H9 (cell line): Measurements from ENCODE around the gene USP3. TPM values are rescaled to one million over a fixed set of nuclear protein-coding genes. Genes with fewer than 3 reads are reported as not detected.

Experiments used
- DNase-seq: peaks from one replicate; pipeline ENCODE4 v3.0.0-alpha.2; 2017
- H2AFZ ChIP-seq: one replicate; pipeline ENCODE4 v1.6.1; 2013; ENCODE audit warnings: mild to moderate bottlenecking, low read length, control low read depth, moderate library complexity
- H2AK5ac ChIP-seq: 2 replicates; pipeline ENCODE4 v1.6.1; 2013; ENCODE audit warnings: low read length, control low read depth, mixed read lengths; ENCODE audit not compliant: insufficient read length
- H2BK120ac ChIP-seq: one replicate; pipeline ENCODE4 v1.6.1; 2013; ENCODE audit warnings: low read depth, mild to moderate bottlenecking, low read length, control low read depth, inconsistent platforms; ENCODE audit not compliant: poor library complexity, severe bottlenecking
- H2BK12ac ChIP-seq: 2 replicates; pipeline ENCODE4 v1.6.1; 2013; ENCODE audit warnings: low read length, control low read depth, mixed read lengths, low read depth; ENCODE audit not compliant: insufficient read length
- H2BK15ac ChIP-seq: 2 replicates; pipeline ENCODE4 v1.6.1; 2013; ENCODE audit warnings: low read depth, low read length, control low read depth
- H2BK20ac ChIP-seq: one replicate; pipeline ENCODE4 v1.6.1; 2013; ENCODE audit warnings: low read depth, mild to moderate bottlenecking, low read length, control low read depth, inconsistent platforms; ENCODE audit not compliant: poor library complexity, severe bottlenecking
- H2BK5ac ChIP-seq: 2 replicates; pipeline ENCODE4 v1.6.1; 2013; ENCODE audit warnings: low read length, control low read depth, mixed read lengths; ENCODE audit not compliant: insufficient read length
- H3K14ac ChIP-seq: 2 replicates; pipeline ENCODE4 v1.6.1; 2013; ENCODE audit warnings: low read length, control low read depth; ENCODE audit not compliant: insufficient read depth
- H3K18ac ChIP-seq: 2 replicates; pipeline ENCODE4 v1.6.1; 2013; ENCODE audit warnings: low read depth, mild to moderate bottlenecking, mixed read lengths, low read length, control low read depth; ENCODE audit not compliant: insufficient read length
- H3K23ac ChIP-seq: 2 replicates; pipeline ENCODE4 v1.6.1; 2013; ENCODE audit warnings: low read length, control low read depth, mixed read lengths, low read depth; ENCODE audit not compliant: insufficient read length
- H3K23me2 ChIP-seq: 2 replicates; pipeline ENCODE4 v1.6.1; 2013; ENCODE audit warnings: low read depth, mild to moderate bottlenecking, mixed read lengths, low read length, control low read depth; ENCODE audit not compliant: insufficient read length, poor library complexity, severe bottlenecking
- H3K27ac ChIP-seq: 2 replicates; pipeline ENCODE4 v1.5.1; 2013; ENCODE audit warnings: low read length, control low read depth, mixed read lengths, low read depth; ENCODE audit not compliant: insufficient read length
- H3K27me3 ChIP-seq: 2 replicates; pipeline ENCODE4 v1.6.1; 2013; ENCODE audit warnings: low read length, control low read depth, inconsistent platforms; ENCODE audit not compliant: insufficient read depth
- H3K4ac ChIP-seq: 2 replicates; pipeline ENCODE4 v1.6.1; 2013; ENCODE audit warnings: low read depth, mild to moderate bottlenecking, control low read depth, inconsistent platforms, low read length, moderate library complexity
- H3K4me1 ChIP-seq: 2 replicates; pipeline ENCODE4 v1.6.1; 2013; ENCODE audit warnings: low read length, control low read depth, inconsistent platforms; ENCODE audit not compliant: insufficient read depth
- H3K4me2 ChIP-seq: 2 replicates; pipeline ENCODE4 v1.6.1; 2013; ENCODE audit warnings: low read length, control low read depth, mixed read lengths; ENCODE audit not compliant: insufficient read length, insufficient read depth
- H3K56ac ChIP-seq: 2 replicates; pipeline ENCODE4 v1.6.1; 2013; ENCODE audit warnings: low read depth, mild to moderate bottlenecking, mixed read lengths, low read length, control low read depth; ENCODE audit not compliant: insufficient read length
- H3K79me1 ChIP-seq: 2 replicates; pipeline ENCODE4 v1.6.1; 2013; ENCODE audit warnings: low read depth, mild to moderate bottlenecking, moderate library complexity, low read length, control low read depth, inconsistent platforms; ENCODE audit not compliant: insufficient read depth, poor library complexity, severe bottlenecking
- H3K79me2 ChIP-seq: 2 replicates; pipeline ENCODE4 v1.6.1; 2013; ENCODE audit warnings: low read length, control low read depth, inconsistent platforms; ENCODE audit not compliant: insufficient read depth
- H3K9ac ChIP-seq: 2 replicates; pipeline ENCODE4 v1.6.1; 2013; ENCODE audit warnings: low read length, control low read depth, mixed read lengths; ENCODE audit not compliant: insufficient read length; ENCODE audit errors: extremely low read depth
- H3K9me3 ChIP-seq: one replicate; pipeline ENCODE4 v1.6.1; 2013; ENCODE audit warnings: low read depth, low read length, inconsistent platforms; ENCODE audit not compliant: control insufficient read depth
- H3T11ph ChIP-seq: one replicate; pipeline ENCODE4 v1.6.1; 2013; ENCODE audit warnings: mild to moderate bottlenecking, low read length, control low read depth, inconsistent platforms
- H4K20me1 ChIP-seq: one replicate; pipeline ENCODE4 v1.6.1; 2013; ENCODE audit not compliant: control insufficient read depth, insufficient read length, insufficient read depth
- H4K5ac ChIP-seq: 2 replicates; pipeline ENCODE4 v1.6.1; 2013; ENCODE audit warnings: low read depth, mild to moderate bottlenecking, mixed read lengths, low read length, control low read depth; ENCODE audit not compliant: insufficient read length
- H4K8ac ChIP-seq: replicated peaks from 2 replicates; pipeline ENCODE4 v1.6.1; 2013; ENCODE audit warnings: low read length, control low read depth, mixed read lengths, low read depth; ENCODE audit not compliant: insufficient read length
- H4K91ac ChIP-seq: 2 replicates; pipeline ENCODE4 v1.6.1; 2013; ENCODE audit warnings: low read depth, mild to moderate bottlenecking, moderate library complexity, mixed read lengths, low read length, control low read depth; ENCODE audit not compliant: insufficient read length
- H3K27ac Mint-ChIP-seq, 3 experiments: 2 replicates in 2 of 3; 3 replicates in 1 of 3; pipeline ENCODE4 v1.8.0; 2020 to 2021; ENCODE audit warnings: mixed read lengths in 3 of 3, mild to moderate bottlenecking in 1 of 3, moderate library complexity in 1 of 3
- H3K27me3 Mint-ChIP-seq: 2 replicates; pipeline ENCODE4 v1.8.0; 2021; ENCODE audit warnings: low read depth, mild to moderate bottlenecking, moderate library complexity, mixed read lengths
- H3K36me3 Mint-ChIP-seq, 3 experiments: 2 replicates in 2 of 3; 3 replicates in 1 of 3; pipeline ENCODE4 v1.8.0; 2020 to 2021; ENCODE audit warnings: low read depth in 3 of 3, mixed read lengths in 3 of 3; ENCODE audit not compliant: insufficient read depth in 1 of 3
- H3K4me1 Mint-ChIP-seq, 2 experiments: 2 replicates each; pipeline ENCODE4 v1.8.0; 2020; ENCODE audit warnings: mixed read lengths in 2 of 2
- H3K4me3 Mint-ChIP-seq, 2 experiments: 2 replicates in 1 of 2; 3 replicates in 1 of 2; pipeline ENCODE4 v1.8.0; 2020 to 2021; ENCODE audit warnings: mild to moderate bottlenecking in 2 of 2, mixed read lengths in 2 of 2, moderate library complexity in 1 of 2
- H3K9me3 Mint-ChIP-seq, 2 experiments: 2 replicates in 1 of 2; 3 replicates in 1 of 2; pipeline ENCODE4 v1.8.0; 2020; ENCODE audit warnings: mild to moderate bottlenecking in 2 of 2, mixed read lengths in 2 of 2, moderate library complexity in 1 of 2
- CTCF ChIP-seq: fragments of 200-600 bp; sonication (generic); conservative IDR thresholded peaks from 3 replicates; pipeline ENCODE4 v1.8.0; 2021; ENCODE audit warnings: antibody characterized with exemption, mild to moderate bottlenecking
- WGBS: extraction: QIAGEN DNeasy Blood & Tissue Kit; methylation state at CpG from one replicate; pipeline ENCODE4 v1.1.7; 2013; ENCODE audit warnings: missing lambda C conversion rate, low lambda C conversion rate, mixed read lengths; ENCODE audit not compliant: insufficient read length; ENCODE audit errors: extremely low coverage; 5-methylcytosine and 5-hydroxymethylcytosine counted together
- total RNA-seq: library from RNA; stranded (reverse); gene quantifications from 2 replicates; pipeline ENCODE4 v1.2.1, GENCODE V29; 2021

The USP3 gene
- total RNA-seq, 1 experiment from 2014 or later = 14.2 TPM

DNA sequence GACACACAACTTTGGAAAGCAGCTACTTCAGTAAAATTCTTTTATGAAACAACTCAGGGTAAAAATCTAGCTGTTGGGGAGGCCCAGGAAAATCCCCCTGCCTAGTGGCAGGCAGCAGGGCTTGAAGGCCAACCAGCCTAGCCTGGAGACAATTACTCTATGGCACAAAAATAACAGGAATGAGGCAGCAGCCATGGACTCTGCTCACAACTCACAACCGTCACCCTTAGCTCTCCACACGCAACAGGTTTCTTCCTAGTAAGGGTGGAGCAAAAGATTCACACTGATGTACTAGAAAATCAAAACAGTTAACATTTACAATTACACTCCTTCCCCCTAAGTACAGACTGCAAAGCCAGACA lies 92.3 kb downstream of the USP3 start:
- Mint-ChIP-seq H3K4me3 (no peak overlapping the region), H3K4me1 (peaks cover 18 to 35% of the 10 kb centered on the region in 2 experiments), H3K36me3 (peaks cover under 1 to 5% (median 2%) of the 10 kb centered on the region in 3 experiments; a peak in 6 of 7 replicates), H3K9me3 (no peaks in the 10 kb centered on the region), H3K27me3 (peaks cover 18% of the 10 kb centered on the region), H3K27ac (peak overlapping the region in 1 of 3 experiments; percentile 20; a peak in 1 of 7 replicates)
- Histone ChIP-seq H3K14ac (no peak overlapping the region), H2BK20ac (no peak overlapping the region), H2BK120ac (no peak overlapping the region), H3K4me1 (no peaks in the 10 kb centered on the region; the same call in 1 of the 2 replicates), H3K23ac (no peak overlapping the region), H3K4ac (no peak overlapping the region), H3K23me2 (peaks cover 11% of the 10 kb centered on the region), H3K9me3 (no peaks in the 10 kb centered on the region), H4K8ac (no peak overlapping the region), H3K56ac (no peak overlapping the region), H3K27me3 (no peaks in the 10 kb centered on the region), H3K79me1 (no peaks in the 10 kb centered on the region), H3T11ph (no peak overlapping the region), H2AK5ac (no peak overlapping the region), H2AFZ (no peak overlapping the region), H3K4me2 (no peak overlapping the region), H4K91ac (no peak overlapping the region), H3K27ac (no peak overlapping the region), H2BK15ac (no peak overlapping the region), H4K20me1 (no peaks in the 10 kb centered on the region), H4K5ac (no peak overlapping the region), H3K79me2 (no peaks in the 10 kb centered on the region), H2BK12ac (no peak overlapping the region), H3K18ac (no peak overlapping the region), H2BK5ac (no peak overlapping the region), H3K9ac (no peak overlapping the region)
- no peak for TF ChIP-seq CTCF
- peak; percentile 14 for DNase-seq
- WGBS = no CpG with 5 or more reads among the region's 2 CpGs
